Stomach (tissue), 4 donors: Measurements from ENCODE around the gene CBARP.

Experiments
- CTCF ChIP-seq, 7 experiments: fragments of 450-650 bp in 4 of 7; fragments of 200-600 bp in 3 of 7; sonication (generic) in 3 of 7; IDR thresholded peaks; one replicate each; pipeline ENCODE4 v1.5.1; 2016 to 2019; ENCODE audit warnings: antibody characterized with exemption in 7 of 7, control low read depth in 2 of 7, mild to moderate bottlenecking in 1 of 7
- EP300 ChIP-seq: sonication (generic); formaldehyde crosslinking; IDR thresholded peaks from one replicate; pipeline ENCODE4 v1.6.1; 2017; ENCODE audit warnings: antibody characterized with exemption
- POLR2A ChIP-seq, 4 donors: fragments of 450-650 bp; IDR thresholded peaks; one replicate each; pipeline ENCODE4 v1.6.1; 2016; ENCODE audit warnings: antibody characterized with exemption in 4 of 4, control low read depth in 2 of 4, mild to moderate bottlenecking in 1 of 4, moderate library complexity in 1 of 4
- POLR2AphosphoS5 ChIP-seq, 3 donors: sonication (generic); formaldehyde crosslinking; IDR thresholded peaks; one replicate each; pipeline ENCODE4 v1.6.1; 2016; ENCODE audit warnings: antibody characterized with exemption in 3 of 3

GRCh38 chr19:1283207-1283916 lies 45.6 kb upstream of the CBARP start:
- TF ChIP-seq POLR2A (IDR thresholded peaks at IDR 0.05) (no peak), CTCF (IDR thresholded peaks at IDR 0.05) (no peak), POLR2AphosphoS5 (IDR thresholded peaks at IDR 0.05) (no peak), EP300 (no peak)
